Pancreas (tissue), 10 donors: ENCODE results near the gene MYH14. TPM values are rescaled to one million over a fixed set of nuclear protein-coding genes. Genes with fewer than 3 reads are reported as not detected.
"Not testable (repeated sequence)": the region's sequence is repeated elsewhere in the genome, so short reads cannot be mapped to it uniquely, and the experiment has no call there.

Experiments used
- ATAC-seq, 4 donors: fragments of 200-7000 bp; cut with Tn5 transposase; one replicate each; pipeline versions ENCODE4 v1.8.0 to v1.9.1; 2020; ENCODE audit warnings: mild to moderate bottlenecking in 4 of 4, moderate library complexity in 4 of 4
- DNase-seq, 6 donors: peaks; one replicate each; pipeline ENCODE4 v3.0.0-alpha.2; 2020
- FAIRE-seq: peaks from 2 replicates; lab custom pipeline; 2012; peaks lifted over from hg19 to GRCh38; lab: Jason Lieb, UNC
- H3K27ac ChIP-seq, 4 donors: fragments of 200-600 bp; sonication (generic); 1 replicate in 3 of 4; 2 replicates in 1 of 4; pipeline versions ENCODE4 v1.5.0 to v1.8.0; 2020
- H3K27me3 ChIP-seq, 4 donors: fragments of 200-600 bp; one replicate each; pipeline ENCODE4 v1.8.0; 2021
- H3K36me3 ChIP-seq, 3 donors: fragments of 200-600 bp; sonication (generic) in 1 of 3; one replicate each; pipeline versions ENCODE4 v1.5.0 to v1.8.0; 2020 to 2021
- H3K4me1 ChIP-seq, 3 donors: fragments of 200-600 bp; one replicate each; pipeline ENCODE4 v1.8.0; 2021
- H3K4me3 ChIP-seq, 4 donors: fragments of 200-600 bp; sonication (generic) in 2 of 4; one replicate each; pipeline versions ENCODE4 v1.5.0 to v1.8.0; 2020 to 2021
- H3K9me3 ChIP-seq, 4 donors: fragments of 200-600 bp; one replicate each; pipeline ENCODE4 v1.8.0; 2021
- CTCF ChIP-seq, 4 donors: fragments of 200-600 bp; sonication (generic) in 3 of 4; IDR thresholded peaks; one replicate each; pipeline versions ENCODE4 v1.5.0 to v1.8.0; 2021; ENCODE audit warnings: antibody characterized with exemption in 4 of 4
- WGBS, 2 donors: extraction: QIAGEN DNeasy Blood & Tissue Kit; methylation state at CpG; one replicate each; pipeline ENCODE4 v1.1.7; 2013; 5-methylcytosine and 5-hydroxymethylcytosine counted together
- intact Hi-C, 3 donors: fragments of 100-400 bp; cut with DNase I; formaldehyde crosslinking; loops; one replicate each; pipeline versions ENCODE4 v1.11.1 to v1.14.2; 2022
- polyA plus RNA-seq, 2 donors: library from polyadenylated mRNA; stranded (reverse); fragments of 200-250 nt; gene quantifications; one replicate each; pipeline ENCODE4 v1.2.3, GENCODE V29; 2013
- total RNA-seq, 6 donors: library from RNA; stranded (reverse); fragmentation: NEBNext Ultra II Directional in 4 of 6; extraction: Animal tissue kit (Norgen Biotek cat#: 25700) in 4 of 6; gene quantifications; one replicate each; pipeline versions ENCODE4 v1.2.1 to v1.2.4, GENCODE V29; 2021 to 2023
- donor health status: healthy with polysubstance abuse.
- donor health status: DM: no; HTN: no; CAD: no; lungs with moderate emphysema.
- donor health status: DM: no; HTN: no; CAD: no.
- donor health status: control.
- donor health status: control.
- donor health status: Bipolar disorder and iron deficiency.
- donor health status: DM: yes; HTN: yes; CAD: no.
- donor health status: DM: no; HTN: no; CAD: no.
- donor health status: DM: no; HTN: no; CAD: no.
- donor health status: DM: yes; HTN: yes; CAD: no.

MYH14 gene
- total and polyA plus RNA-seq, 8 donors: 21.4 to 75.7 (median 34.4) TPM

DNA sequence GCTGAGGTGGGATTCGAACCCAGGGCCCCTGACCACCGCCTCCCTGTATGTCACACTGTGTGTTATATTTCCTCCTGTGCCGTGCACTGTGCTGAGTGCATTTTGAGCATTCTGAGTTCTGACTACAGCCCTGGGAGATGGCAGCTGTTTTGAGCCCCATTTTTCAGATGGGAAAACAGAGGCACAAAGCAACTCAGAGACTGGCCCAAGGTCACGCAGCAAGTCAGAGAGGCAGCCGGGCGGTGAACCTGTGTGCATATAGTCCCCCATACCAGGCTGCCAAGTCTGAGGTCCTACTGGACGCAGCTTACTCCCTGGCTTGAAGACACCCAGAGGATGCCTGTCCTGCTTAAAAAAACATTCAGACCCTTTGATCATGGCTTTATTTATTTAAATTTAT lies 17.7 kb downstream of the MYH14 start:
- H3K36me3 ChIP-seq: peaks cover 0 to 17% (median 0%) of the 10 kb centered on the region in 3 donors
- no peaks in the 10 kb centered on the region for H3K9me3 ChIP-seq
- no peak overlapping the region for H3K27ac ChIP-seq
- ATAC-seq: no peak
- no peak for DNase-seq
- FAIRE-seq: no peak
- intact Hi-C loops: no loop called here
- no peaks in the 10 kb centered on the region for H3K27me3 ChIP-seq
- TF ChIP-seq CTCF (IDR thresholded peaks at IDR 0.05): no peak
- H3K4me3 ChIP-seq: no peak overlapping the region
- H3K4me1 ChIP-seq: no peaks in the 10 kb centered on the region
- 80 to 81% methylated on average over 7 of the region's 7 CpGs for WGBS, 2 donors

DNA sequence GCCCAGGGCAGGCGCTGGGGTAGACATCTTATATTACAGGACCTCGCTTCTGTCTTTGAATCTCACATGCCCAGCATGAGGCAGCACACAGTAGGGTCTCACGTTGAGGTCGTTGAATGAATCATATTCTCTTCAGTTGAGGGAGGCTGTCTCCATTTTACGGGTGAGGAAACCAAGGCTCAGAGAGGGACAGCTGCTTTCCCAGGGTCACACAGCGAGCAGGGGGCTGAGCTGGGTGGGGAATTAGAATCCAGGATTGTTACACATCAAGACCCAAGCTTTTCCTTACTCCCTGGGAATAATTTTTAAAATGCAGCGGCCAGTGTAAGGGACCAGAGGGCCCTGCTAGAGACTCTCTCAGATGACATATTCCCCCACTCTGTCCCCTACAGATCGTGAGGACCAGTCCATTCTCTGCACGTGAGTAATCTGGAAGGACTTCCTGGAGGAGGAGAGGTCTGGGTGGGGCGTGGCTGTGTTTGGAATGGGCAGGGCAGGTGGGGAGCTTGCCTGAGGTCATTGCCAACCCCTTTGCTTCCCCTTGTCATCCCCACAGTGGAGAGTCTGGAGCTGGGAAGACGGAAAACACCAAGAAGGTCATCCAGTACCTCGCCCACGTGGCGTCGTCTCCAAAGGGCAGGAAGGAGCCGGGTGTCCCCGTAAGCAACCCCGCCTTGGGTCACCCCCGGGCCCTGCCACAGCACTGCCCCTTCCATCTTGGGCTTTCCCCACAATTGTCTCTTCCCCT lies 19.4 kb downstream of the MYH14 start:
- peaks cover 0 to 17% (median 0%) of the 10 kb centered on the region in 3 donors for H3K36me3 ChIP-seq
- DNase-seq: no peak
- no peak for TF ChIP-seq CTCF (IDR thresholded peaks at IDR 0.05)
- WGBS, 2 donors: 88% methylated on average over 19 of the region's 19 CpGs
- no peak overlapping the region for H3K27ac ChIP-seq
- no peak for ATAC-seq
- no peak overlapping the region for H3K4me3 ChIP-seq
- intact Hi-C loops: no loop called here
- H3K9me3 ChIP-seq: no peaks in the 10 kb centered on the region
- H3K27me3 ChIP-seq: no peaks in the 10 kb centered on the region
- H3K4me1 ChIP-seq: no peaks in the 10 kb centered on the region
- FAIRE-seq: no peak

DNA sequence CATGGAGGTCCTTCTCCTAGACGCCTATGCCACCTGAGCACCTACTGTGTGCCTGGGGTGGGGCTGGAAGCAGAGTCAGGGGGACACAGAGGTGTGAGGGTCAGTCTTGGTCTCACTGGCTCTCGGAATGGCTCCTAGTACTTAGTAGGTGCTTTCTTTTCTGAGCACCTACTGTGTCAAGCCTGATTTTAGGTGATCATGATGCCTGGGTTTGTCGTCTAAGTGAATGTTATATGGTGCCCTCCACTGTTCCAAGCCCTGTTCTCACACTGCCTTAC lies 20.0 kb downstream of the MYH14 start:
- 92% methylated on average over 3 of the region's 3 CpGs for WGBS, 2 donors

DNA sequence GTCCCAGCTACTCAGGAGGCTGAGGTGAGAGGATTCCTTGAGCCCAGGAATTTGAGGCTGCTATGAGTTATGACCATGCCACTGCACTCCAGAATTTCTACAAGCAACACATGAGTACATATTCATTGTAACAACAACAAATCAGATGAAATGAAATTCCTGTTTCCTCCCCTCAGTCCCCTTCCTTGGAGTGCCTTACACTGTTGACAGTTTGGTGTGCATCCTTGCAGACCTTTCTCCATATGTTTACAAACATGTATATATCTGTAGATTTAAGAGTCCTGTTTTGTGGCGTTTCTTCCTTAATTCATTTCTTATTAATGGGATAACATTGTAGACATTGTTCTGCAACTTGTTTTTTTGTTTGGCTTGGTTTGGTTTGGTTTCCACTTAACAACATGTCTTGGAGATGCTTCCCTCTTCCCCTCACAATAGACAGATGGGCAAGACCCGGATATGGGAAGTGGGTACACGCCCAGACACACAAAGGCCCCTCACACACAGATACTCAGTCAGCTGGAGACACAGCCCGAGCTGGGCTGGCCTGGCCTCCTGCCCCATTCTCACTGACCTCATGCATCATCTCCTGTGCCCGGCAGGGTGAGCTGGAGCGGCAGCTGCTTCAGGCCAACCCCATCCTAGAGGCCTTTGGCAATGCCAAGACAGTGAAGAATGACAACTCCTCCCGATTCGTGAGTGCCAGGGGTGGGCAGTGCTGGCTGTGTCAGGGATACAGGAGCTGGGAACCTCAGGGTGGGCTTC lies 21.7 kb downstream of the MYH14 start:
- Histone ChIP-seq H3K27ac (no peak overlapping the region), H3K27me3 (no peaks in the 10 kb centered on the region), H3K36me3 (peaks cover 0 to 17% (median 0%) of the 10 kb centered on the region in 3 donors), H3K4me3 (no peak overlapping the region), H3K4me1 (no peaks in the 10 kb centered on the region), H3K9me3 (no peaks in the 10 kb centered on the region)
- intact Hi-C loops: no loop called here
- DNase-seq: no peak
- peak in 1 of 4 donors; percentile 34 for ATAC-seq
- no peak for FAIRE-seq
- WGBS, 2 donors: 89% methylated on average over 8 of the region's 8 CpGs
- TF ChIP-seq CTCF (IDR thresholded peaks at IDR 0.05): no peak

More for the DNA sequence above, 20.0 kb downstream of the MYH14 start:
- H3K27ac ChIP-seq: no peak overlapping the region
- FAIRE-seq (no peak), DNase-seq (no peak), ATAC-seq (no peak)
- peaks cover 0 to 17% (median 0%) of the 10 kb centered on the region in 3 donors for H3K36me3 ChIP-seq
- no peak overlapping the region for H3K4me3 ChIP-seq
- no peaks in the 10 kb centered on the region for H3K9me3 ChIP-seq
- no peak for TF ChIP-seq CTCF (IDR thresholded peaks at IDR 0.05)
- intact Hi-C loops: no loop called here
- H3K27me3 ChIP-seq: no peaks in the 10 kb centered on the region
- H3K4me1 ChIP-seq: no peaks in the 10 kb centered on the region

DNA sequence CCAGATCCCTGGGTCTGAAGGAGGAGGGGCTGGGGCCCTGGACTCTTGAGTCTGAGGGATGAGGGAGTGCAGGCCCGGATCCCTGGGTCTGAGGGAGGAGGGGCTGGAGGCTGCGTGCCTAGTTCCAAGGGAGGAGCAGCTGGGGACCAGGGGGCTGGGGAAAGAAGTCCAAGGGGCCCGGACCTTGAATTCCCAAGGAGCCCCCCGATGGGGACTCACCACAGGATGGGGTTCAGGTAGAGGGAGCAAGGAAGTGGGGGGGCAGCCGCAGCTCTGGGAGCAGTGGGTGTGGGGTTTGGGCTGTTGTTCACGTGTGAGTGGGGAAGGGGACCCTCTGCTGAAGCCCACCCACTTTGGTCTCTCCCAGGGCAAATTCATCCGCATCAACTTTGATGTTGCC lies 23.1 kb downstream of the MYH14 start:
- Histone ChIP-seq H3K9me3 (no peaks in the 10 kb centered on the region), H3K36me3 (peaks cover 0 to 17% (median 0%) of the 10 kb centered on the region in 3 donors), H3K27me3 (no peaks in the 10 kb centered on the region), H3K4me1 (no peaks in the 10 kb centered on the region), H3K27ac (no peak overlapping the region), H3K4me3 (no peak overlapping the region)
- 88 to 89% methylated on average over 7 of the region's 7 CpGs for WGBS, 2 donors
- no peak for FAIRE-seq
- intact Hi-C loops: no loop called here
- TF ChIP-seq CTCF (IDR thresholded peaks at IDR 0.05): no peak
- DNase-seq: no peak
- no peak for ATAC-seq

- peaks cover 0 to 15% (median 0%) of the 10 kb centered on the region in 3 donors for H3K36me3 ChIP-seq
- 85 to 88% methylated on average over 7 of the region's 7 CpGs for WGBS, 2 donors
- FAIRE-seq: not testable (repeated sequence)
Observed at GRCh38 chr19:50228153-50228552, 24.7 kb downstream of the MYH14 start.

More at GRCh38 chr19:50228153-50228552, 24.7 kb downstream of the MYH14 start:
- H3K27me3 ChIP-seq, H3K4me3 ChIP-seq, H3K9me3 ChIP-seq, H3K4me1 ChIP-seq, H3K27ac ChIP-seq, intact Hi-C loops, DNase-seq, ATAC-seq: not testable (repeated sequence)
